B cell (primary cell): Measurements from ENCODE around the gene PPP2R2C. TPM values are rescaled to one million over a fixed set of nuclear protein-coding genes. Genes with fewer than 3 reads are reported as not detected.

Source experiments
- ATAC-seq: fragments of 200-7000 bp; cut with Tn5 transposase; one replicate; pipeline ENCODE4 v1.10.0; 2021; ENCODE audit warnings: low read depth, mild to moderate bottlenecking, moderate number of reproducible peaks, moderate library complexity
- CTCF ChIA-PET: fragments of 350-600 bp; sonication (Branson Sonifier 250); formaldehyde crosslinking; loops from one replicate; lab custom pipeline; 2021; ENCODE audit warnings: antibody characterized with exemption, inconsistent platforms; lab: Charles Lee
- POLR2A ChIA-PET: fragments of 350-600 bp; sonication (Branson Sonifier 250); formaldehyde crosslinking; loops from one replicate; lab custom pipeline; 2021; ENCODE audit warnings: antibody characterized with exemption; lab: Charles Lee
- DNase-seq: peaks from one replicate; pipeline ENCODE4 v3.0.0; 2013
- H2AFZ ChIP-seq: 2 replicates; pipeline ENCODE4 v1.6.1; 2012; ENCODE audit warnings: mild to moderate bottlenecking, low read depth, low read length; ENCODE audit not compliant: insufficient read depth, poor library complexity, severe bottlenecking
- H3K27ac ChIP-seq, 2 donors: 1 replicate in 1 of 2; 2 replicates in 1 of 2; pipeline ENCODE4 v1.5.1; 2012 to 2013; ENCODE audit warnings: low read length in 2 of 2, mild to moderate bottlenecking in 2 of 2, moderate library complexity in 1 of 2
- H3K27me3 ChIP-seq, 4 experiments: fragments of 200-600 bp in 1 of 4; sonication (generic) in 1 of 4; replicated peaks in 1 of 4; 1 replicate in 2 of 4; 2 replicates in 2 of 4; pipeline versions ENCODE4 v1.6.1 to v1.7.0; 2013 to 2016; ENCODE audit warnings: low read length in 3 of 4, mild to moderate bottlenecking in 2 of 4, mixed read lengths in 1 of 4, moderate library complexity in 1 of 4; ENCODE audit not compliant: insufficient read depth in 4 of 4, control insufficient read depth in 3 of 4; ENCODE audit errors: control extremely low read depth in 1 of 4
- H3K36me3 ChIP-seq, 2 experiments: replicated peaks in 1 of 2; 1 replicate in 1 of 2; 2 replicates in 1 of 2; pipeline versions ENCODE4 v1.6.1 to v1.7.1; 2013; ENCODE audit warnings: low read length in 1 of 2; ENCODE audit not compliant: insufficient read depth in 2 of 2, control insufficient read depth in 1 of 2; ENCODE audit errors: control extremely low read depth in 1 of 2, extremely low read depth in 1 of 2
- H3K4me1 ChIP-seq, 2 donors: fragments of 200-600 bp in 1 of 2; sonication (generic) in 1 of 2; 1 replicate in 1 of 2; 2 replicates in 1 of 2; pipeline versions ENCODE4 v1.5.1 to v1.6.1; 2013 to 2017; ENCODE audit warnings: low read length in 2 of 2; ENCODE audit not compliant: control insufficient read depth in 2 of 2, insufficient read depth in 2 of 2
- H3K4me2 ChIP-seq: replicated peaks from 2 replicates; pipeline ENCODE3; 2012; ENCODE audit warnings: mild to moderate bottlenecking, low read depth, low read length; ENCODE audit not compliant: poor library complexity, severe bottlenecking
- H3K4me3 ChIP-seq, 5 experiments: fragments of 200-600 bp in 1 of 5; sonication (generic) in 1 of 5; 1 replicate in 3 of 5; 2 replicates in 2 of 5; pipeline versions ENCODE4 v1.5.1 to v1.7.0; 2011 to 2016; ENCODE audit warnings: low read length in 4 of 5, mild to moderate bottlenecking in 4 of 5, low read depth in 2 of 5, control low read depth in 1 of 5, moderate library complexity in 1 of 5; ENCODE audit not compliant: insufficient read depth in 1 of 5; ENCODE audit errors: control extremely low read depth in 1 of 5, extremely low read depth in 1 of 5
- H3K79me2 ChIP-seq: fragments of 200-600 bp; sonication (generic); one replicate; pipeline ENCODE4 v1.6.0; 2016; ENCODE audit warnings: low read length; ENCODE audit not compliant: control insufficient read depth, insufficient read depth
- H3K9ac ChIP-seq: fragments of 200-600 bp; sonication (generic); 2 replicates; pipeline ENCODE4 v1.6.1; 2017; ENCODE audit warnings: mild to moderate bottlenecking, low read length, moderate library complexity
- H3K9me3 ChIP-seq, 3 donors: one replicate each; pipeline versions ENCODE4 v1.6.1 to v1.7.1; 2013; ENCODE audit warnings: low read length in 2 of 3; ENCODE audit not compliant: control insufficient read depth in 2 of 3, insufficient read depth in 1 of 3; ENCODE audit errors: control extremely low read depth in 1 of 3
- H4K20me1 ChIP-seq: 2 replicates; pipeline ENCODE4 v1.6.0; 2012; ENCODE audit warnings: mild to moderate bottlenecking, low read length; ENCODE audit not compliant: insufficient read depth, control insufficient read depth, poor library complexity, severe bottlenecking
- H3K27ac Mint-ChIP-seq: one replicate; pipeline ENCODE4 v1.8.0; 2021; ENCODE audit warnings: mixed read lengths
- H3K27me3 Mint-ChIP-seq: one replicate; pipeline ENCODE4 v1.8.0; 2021; ENCODE audit warnings: mixed read lengths
- H3K4me1 Mint-ChIP-seq: one replicate; pipeline ENCODE4 v1.8.0; 2021; ENCODE audit warnings: mixed read lengths
- H3K4me3 Mint-ChIP-seq: one replicate; pipeline ENCODE4 v1.8.0; 2021; ENCODE audit warnings: mixed read lengths
- H3K9me3 Mint-ChIP-seq: one replicate; pipeline ENCODE4 v1.8.0; 2022; ENCODE audit warnings: mixed read lengths; ENCODE audit not compliant: insufficient read depth
- EZH2 ChIP-seq: IDR thresholded peaks from 2 replicates; pipeline ENCODE4 v1.6.1; 2012; ENCODE audit warnings: borderline replicate concordance, low read depth, mild to moderate bottlenecking, moderate library complexity, low read length; ENCODE audit not compliant: insufficient read depth, poor library complexity, severe bottlenecking
- WGBS: methylation state at CpG from one replicate; pipeline ENCODE4 v1.1.5; 2013; ENCODE audit warnings: missing lambda C conversion rate; ENCODE audit not compliant: insufficient coverage; 5-methylcytosine and 5-hydroxymethylcytosine counted together
- intact Hi-C: fragments of 100-400 bp; cut with micrococcal nuclease; formaldehyde crosslinking; loops from one replicate; pipeline ENCODE4 v1.10.0; 2022
- polyA plus RNA-seq: library from polyadenylated mRNA; depleted of rRNA; stranded (reverse); fragments of >200 nt; gene quantifications from 2 replicates; pipeline ENCODE4 v1.2.3, GENCODE V29; 2012
- total RNA-seq, 2 donors: library from RNA; stranded (reverse); fragments of 120-200 nt in 1 of 2; gene quantifications; 1 replicate in 1 of 2; 2 replicates in 1 of 2; pipeline versions ENCODE4 v1.2.3 to v1.2.4, GENCODE V29; 2013 to 2022
- TF ChIP-seq, protein P1 (sequence below): fragments of 200-600 bp; IDR thresholded peaks from one replicate; pipeline ENCODE4 v1.8.0; 2022; ENCODE audit warnings: antibody characterized with exemption, mild to moderate bottlenecking

The PPP2R2C gene
- total and polyA plus RNA-seq, 2 donors (not counting 1 experiment from before 2014, with no cell fraction given): not detected

GRCh38 chr4:6421397-6421796, 51.0 kb downstream of the PPP2R2C start:
- peaks cover 0 to 8% (median 0%) of the 10 kb centered on the region in 4 experiments for H3K27me3 ChIP-seq
- H3K79me2 ChIP-seq: no peaks in the 10 kb centered on the region
- H3K4me2 ChIP-seq: no peak overlapping the region
- no peak overlapping the region for H3K27ac ChIP-seq
- no peak for ATAC-seq
- H3K9me3 Mint-ChIP-seq: no peaks in the 10 kb centered on the region
- ChIA-PET POLR2A (no interaction called here), CTCF (no interaction called here)
- H3K9ac ChIP-seq: no peak overlapping the region
- no peak for DNase-seq
- H3K9me3 ChIP-seq: peaks cover 0 to 11% (median 0%) of the 10 kb centered on the region in 3 donors
- TF ChIP-seq, protein P1, sequence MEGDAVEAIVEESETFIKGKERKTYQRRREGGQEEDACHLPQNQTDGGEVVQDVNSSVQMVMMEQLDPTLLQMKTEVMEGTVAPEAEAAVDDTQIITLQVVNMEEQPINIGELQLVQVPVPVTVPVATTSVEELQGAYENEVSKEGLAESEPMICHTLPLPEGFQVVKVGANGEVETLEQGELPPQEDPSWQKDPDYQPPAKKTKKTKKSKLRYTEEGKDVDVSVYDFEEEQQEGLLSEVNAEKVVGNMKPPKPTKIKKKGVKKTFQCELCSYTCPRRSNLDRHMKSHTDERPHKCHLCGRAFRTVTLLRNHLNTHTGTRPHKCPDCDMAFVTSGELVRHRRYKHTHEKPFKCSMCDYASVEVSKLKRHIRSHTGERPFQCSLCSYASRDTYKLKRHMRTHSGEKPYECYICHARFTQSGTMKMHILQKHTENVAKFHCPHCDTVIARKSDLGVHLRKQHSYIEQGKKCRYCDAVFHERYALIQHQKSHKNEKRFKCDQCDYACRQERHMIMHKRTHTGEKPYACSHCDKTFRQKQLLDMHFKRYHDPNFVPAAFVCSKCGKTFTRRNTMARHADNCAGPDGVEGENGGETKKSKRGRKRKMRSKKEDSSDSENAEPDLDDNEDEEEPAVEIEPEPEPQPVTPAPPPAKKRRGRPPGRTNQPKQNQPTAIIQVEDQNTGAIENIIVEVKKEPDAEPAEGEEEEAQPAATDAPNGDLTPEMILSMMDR: no peak
- no peak for TF ChIP-seq EZH2
- H3K4me3 Mint-ChIP-seq: no peak overlapping the region
- no peaks in the 10 kb centered on the region for H3K36me3 ChIP-seq
- 88% methylated on average over 18 of the region's 18 CpGs for WGBS
- H3K4me1 ChIP-seq: no peaks in the 10 kb centered on the region
- H3K27ac Mint-ChIP-seq: no peak overlapping the region
- no peak overlapping the region for H3K4me3 ChIP-seq
- no peaks in the 10 kb centered on the region for H4K20me1 ChIP-seq
- no peaks in the 10 kb centered on the region for H3K4me1 Mint-ChIP-seq
- H2AFZ ChIP-seq: no peak overlapping the region
- intact Hi-C loops: no loop called here
- peaks cover 3% of the 10 kb centered on the region for H3K27me3 Mint-ChIP-seq

- Histone ChIP-seq H3K4me2 (no peak overlapping the region), H3K4me3 (no peak overlapping the region), H3K27me3 (peaks cover 0 to 8% (median 0%) of the 10 kb centered on the region in 4 experiments), H2AFZ (no peak overlapping the region), H3K79me2 (no peaks in the 10 kb centered on the region), H3K4me1 (no peaks in the 10 kb centered on the region), H4K20me1 (no peaks in the 10 kb centered on the region), H3K27ac (no peak overlapping the region), H3K9me3 (peaks cover 0 to 11% (median 0%) of the 10 kb centered on the region in 3 donors), H3K36me3 (no peaks in the 10 kb centered on the region), H3K9ac (no peak overlapping the region)
- H3K4me3 Mint-ChIP-seq: no peak overlapping the region
- ChIA-PET CTCF (no interaction called here), POLR2A (no interaction called here)
- H3K4me1 Mint-ChIP-seq: no peaks in the 10 kb centered on the region
- peaks cover 3% of the 10 kb centered on the region for H3K27me3 Mint-ChIP-seq
- no peak overlapping the region for H3K27ac Mint-ChIP-seq
- 95% methylated on average over 6 of the region's 6 CpGs for WGBS
- TF ChIP-seq, protein P1: no peak
- TF ChIP-seq EZH2: no peak
- ATAC-seq (no peak), DNase-seq (no peak)
- intact Hi-C loops: no loop called here
- no peaks in the 10 kb centered on the region for H3K9me3 Mint-ChIP-seq
Observed at GRCh38 chr4:6420972-6421371, 51.4 kb downstream of the PPP2R2C start.
